Measurements from ENCODE around the gene CT47A1. TPM values are rescaled to one million over a fixed set of nuclear protein-coding genes. Genes with fewer than 3 reads are reported as not detected.
"Not testable (repeated sequence)": the region's sequence is repeated elsewhere in the genome, so short reads cannot be mapped to it uniquely, and the experiment has no call there.

CT47A1 gene
- not detected in 2 replicates for total RNA-seq

DNA sequence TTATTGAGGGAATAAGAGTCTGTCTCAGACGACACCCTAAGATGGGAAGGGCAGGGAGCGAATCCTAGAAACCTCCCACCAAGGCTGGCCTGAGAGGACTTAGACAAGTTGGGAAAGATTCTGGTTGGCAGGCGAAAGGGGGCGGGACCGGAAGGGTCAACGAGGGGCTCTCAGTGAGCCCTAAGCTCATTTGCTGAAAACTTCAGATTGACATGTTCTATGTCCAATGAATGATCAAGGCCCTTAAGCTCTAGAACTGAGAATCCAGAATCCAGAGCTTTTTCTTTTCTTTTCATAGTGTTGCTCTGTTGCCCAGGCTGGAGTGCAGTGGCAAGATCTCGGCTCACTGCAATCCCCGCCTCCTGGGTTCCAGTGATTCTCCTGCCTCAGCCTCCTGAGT, at the start of gene CT47A1:
CT47A1 (minus strand) TSS at position 101 of the 400 bp plus-strand sequence. CDS start 231 bp downstream, outside the sequence.
- not testable (repeated sequence) for H3K36me3 ChIP-seq (ENCODE audit: control insufficient read depth, insufficient read depth, low read length); FAIRE-seq; DNase-seq (ENCODE audit: low read depth)

DNA sequence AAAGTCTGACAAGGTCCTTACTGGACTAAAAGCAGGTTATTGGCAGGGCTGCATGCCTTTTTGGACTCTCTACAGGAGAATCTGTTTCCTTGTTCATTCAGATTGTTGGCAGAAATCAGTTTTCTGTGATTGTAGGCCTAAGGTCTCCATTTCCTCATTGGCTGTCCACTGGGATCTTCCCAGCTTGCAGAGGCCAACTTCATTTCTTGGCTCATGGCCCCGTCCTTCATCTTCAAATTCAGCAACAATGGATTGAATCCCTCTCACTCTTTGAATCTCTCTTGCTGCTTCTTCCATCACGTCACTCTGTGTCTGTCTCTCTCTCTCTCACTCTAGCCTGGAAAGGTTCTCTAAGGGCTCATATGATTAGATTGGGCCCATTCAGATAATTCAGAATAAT, 47.0 kb upstream of the CT47A1 start:
- TF ChIP-seq, protein P1, sequence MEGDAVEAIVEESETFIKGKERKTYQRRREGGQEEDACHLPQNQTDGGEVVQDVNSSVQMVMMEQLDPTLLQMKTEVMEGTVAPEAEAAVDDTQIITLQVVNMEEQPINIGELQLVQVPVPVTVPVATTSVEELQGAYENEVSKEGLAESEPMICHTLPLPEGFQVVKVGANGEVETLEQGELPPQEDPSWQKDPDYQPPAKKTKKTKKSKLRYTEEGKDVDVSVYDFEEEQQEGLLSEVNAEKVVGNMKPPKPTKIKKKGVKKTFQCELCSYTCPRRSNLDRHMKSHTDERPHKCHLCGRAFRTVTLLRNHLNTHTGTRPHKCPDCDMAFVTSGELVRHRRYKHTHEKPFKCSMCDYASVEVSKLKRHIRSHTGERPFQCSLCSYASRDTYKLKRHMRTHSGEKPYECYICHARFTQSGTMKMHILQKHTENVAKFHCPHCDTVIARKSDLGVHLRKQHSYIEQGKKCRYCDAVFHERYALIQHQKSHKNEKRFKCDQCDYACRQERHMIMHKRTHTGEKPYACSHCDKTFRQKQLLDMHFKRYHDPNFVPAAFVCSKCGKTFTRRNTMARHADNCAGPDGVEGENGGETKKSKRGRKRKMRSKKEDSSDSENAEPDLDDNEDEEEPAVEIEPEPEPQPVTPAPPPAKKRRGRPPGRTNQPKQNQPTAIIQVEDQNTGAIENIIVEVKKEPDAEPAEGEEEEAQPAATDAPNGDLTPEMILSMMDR (IDR thresholded peaks at IDR 0.05; ENCODE audit: insufficient read depth, low read length, severe bottlenecking), result no peak
- Histone ChIP-seq H3K27me3 (ENCODE audit: control insufficient read depth, insufficient read depth, low read length) (no peaks in the 10 kb centered on the region), H3K4me3 (ENCODE audit: low read depth, low read length) (no peak overlapping the region), H3K36me3 (ENCODE audit: control insufficient read depth, insufficient read depth, low read length) (no peaks in the 10 kb centered on the region)
- FAIRE-seq (no peak), DNase-seq (ENCODE audit: low read depth) (no peak)

More for the DNA sequence above, at the start of gene CT47A1:
- not testable (repeated sequence) for H3K27me3 ChIP-seq (ENCODE audit: control insufficient read depth, insufficient read depth, low read length); H3K4me3 ChIP-seq (ENCODE audit: low read depth, low read length)

DNA sequence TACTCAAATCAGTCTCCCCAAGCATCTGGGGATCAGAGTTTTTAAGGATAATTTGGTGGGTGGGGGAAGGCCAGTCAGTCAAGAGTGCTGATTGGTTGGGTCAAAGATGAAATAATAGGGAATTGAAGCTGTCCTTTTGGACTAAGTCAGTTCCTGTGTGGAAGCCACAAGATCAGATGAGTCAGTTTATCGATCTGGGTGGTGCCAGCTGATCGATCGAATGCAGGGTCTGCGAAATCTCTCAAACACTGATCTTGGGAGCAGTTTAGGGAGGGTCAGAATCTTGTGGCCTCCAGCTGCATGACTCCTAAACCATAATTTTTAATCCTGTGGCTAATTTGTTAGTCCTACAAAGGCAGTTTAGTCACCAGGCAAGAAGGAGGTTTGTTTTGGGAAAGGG, 44.5 kb upstream of the CT47A1 start:
- TF ChIP-seq, protein P1 (IDR thresholded peaks at IDR 0.05; ENCODE audit: insufficient read depth, low read length, severe bottlenecking), result no peak
- Histone ChIP-seq H3K36me3 (ENCODE audit: control insufficient read depth, insufficient read depth, low read length) (no peaks in the 10 kb centered on the region), H3K4me3 (ENCODE audit: low read depth, low read length) (no peak overlapping the region), H3K27me3 (ENCODE audit: control insufficient read depth, insufficient read depth, low read length) (no peaks in the 10 kb centered on the region)
- FAIRE-seq (no peak), DNase-seq (ENCODE audit: low read depth) (no peak)

DNA sequence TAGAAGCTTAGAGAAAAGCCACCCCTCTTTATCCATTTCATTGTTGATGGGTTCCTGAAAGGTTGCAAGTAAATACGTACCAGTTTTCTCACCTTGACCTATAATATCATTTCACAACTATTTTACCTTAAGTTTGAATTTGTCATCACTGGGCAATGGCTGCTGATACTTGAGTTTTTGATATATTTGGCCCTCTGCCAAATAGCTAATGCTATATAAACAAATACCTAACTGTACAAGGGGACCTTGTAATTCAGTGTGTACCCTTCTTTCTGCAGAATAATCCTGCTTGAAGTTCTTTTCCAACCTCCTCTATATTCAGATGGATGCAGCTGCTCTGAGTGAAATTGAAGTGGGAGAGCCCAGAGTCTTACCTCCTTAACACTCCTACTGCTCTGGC, 42.9 kb upstream of the CT47A1 start:
- DNase-seq (ENCODE audit: low read depth) (no peak), FAIRE-seq (no peak)
- H3K36me3 ChIP-seq (ENCODE audit: control insufficient read depth, insufficient read depth, low read length), result no peaks in the 10 kb centered on the region
- no peak overlapping the region for H3K4me3 ChIP-seq (ENCODE audit: low read depth, low read length)
- H3K27me3 ChIP-seq (ENCODE audit: control insufficient read depth, insufficient read depth, low read length), result no peaks in the 10 kb centered on the region
- TF ChIP-seq, protein P1 (IDR thresholded peaks at IDR 0.05; ENCODE audit: insufficient read depth, low read length, severe bottlenecking), result no peak

DNA sequence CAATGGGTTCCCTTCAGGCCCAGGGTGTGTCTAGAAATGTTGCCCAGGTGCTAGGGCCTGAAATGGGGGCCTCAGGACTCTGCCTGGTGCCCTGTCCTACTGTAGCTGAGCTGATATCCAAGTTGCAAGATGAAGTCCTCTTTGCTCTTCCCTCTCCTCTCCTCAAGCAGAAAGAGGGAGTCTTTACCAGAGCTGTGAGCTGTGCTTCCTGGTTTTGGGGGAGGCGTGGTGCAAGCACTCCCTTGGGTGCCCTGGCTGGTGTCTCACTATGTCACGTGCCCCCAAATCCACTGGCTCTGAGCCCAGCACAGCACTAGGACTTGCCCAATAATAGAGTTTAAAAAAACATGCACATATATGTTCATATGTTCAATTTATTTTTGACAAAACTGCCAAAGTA, 29.3 kb upstream of the CT47A1 start:
- no peaks in the 10 kb centered on the region for H3K27me3 ChIP-seq (ENCODE audit: control insufficient read depth, insufficient read depth, low read length)
- FAIRE-seq, result no peak
- DNase-seq (ENCODE audit: low read depth), result no peak
- no peak overlapping the region for H3K4me3 ChIP-seq (ENCODE audit: low read depth, low read length)
- TF ChIP-seq, protein P1 (IDR thresholded peaks at IDR 0.05; ENCODE audit: insufficient read depth, low read length, severe bottlenecking), result no peak
- H3K36me3 ChIP-seq (ENCODE audit: control insufficient read depth, insufficient read depth, low read length), result no peaks in the 10 kb centered on the region

DNA sequence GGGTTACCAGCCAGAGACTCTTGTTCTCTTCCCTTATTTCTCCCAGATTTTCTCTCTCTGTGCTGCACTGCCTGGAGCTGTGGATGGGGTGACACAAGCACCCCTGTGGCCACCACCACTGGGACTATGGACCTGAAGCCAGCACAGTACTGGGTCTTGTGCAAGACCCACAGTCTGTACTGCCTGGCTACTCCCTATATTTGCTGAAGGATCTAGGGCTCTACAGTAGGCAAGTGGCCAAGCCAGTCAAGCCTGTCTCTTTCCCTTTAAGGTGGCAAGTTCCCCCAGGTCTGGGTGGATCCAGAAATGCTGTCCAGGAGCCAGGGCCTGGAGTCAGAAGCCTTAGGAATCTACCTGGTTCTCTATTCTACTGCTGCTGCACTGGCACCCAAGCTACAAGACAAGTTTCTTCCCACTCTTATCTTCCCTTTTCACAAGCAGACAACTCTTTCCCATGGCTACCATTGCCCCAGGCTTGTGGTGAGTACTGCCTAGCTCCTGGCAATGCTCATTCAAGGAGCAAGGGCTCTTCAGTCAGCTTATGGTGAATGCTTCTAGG, 28.4 kb upstream of the CT47A1 start:
- FAIRE-seq (peak; percentile 55), DNase-seq (ENCODE audit: low read depth) (peak; percentile 6)
- no peaks in the 10 kb centered on the region for H3K36me3 ChIP-seq (ENCODE audit: control insufficient read depth, insufficient read depth, low read length)
- TF ChIP-seq, protein P1 (IDR thresholded peaks at IDR 0.05; ENCODE audit: insufficient read depth, low read length, severe bottlenecking), result no peak
- no peak overlapping the region for H3K4me3 ChIP-seq (ENCODE audit: low read depth, low read length)
- no peaks in the 10 kb centered on the region for H3K27me3 ChIP-seq (ENCODE audit: control insufficient read depth, insufficient read depth, low read length)

Measured in bronchial epithelial cell (primary cell).